ENCODE measurements around the gene ZNF560.

DNA sequence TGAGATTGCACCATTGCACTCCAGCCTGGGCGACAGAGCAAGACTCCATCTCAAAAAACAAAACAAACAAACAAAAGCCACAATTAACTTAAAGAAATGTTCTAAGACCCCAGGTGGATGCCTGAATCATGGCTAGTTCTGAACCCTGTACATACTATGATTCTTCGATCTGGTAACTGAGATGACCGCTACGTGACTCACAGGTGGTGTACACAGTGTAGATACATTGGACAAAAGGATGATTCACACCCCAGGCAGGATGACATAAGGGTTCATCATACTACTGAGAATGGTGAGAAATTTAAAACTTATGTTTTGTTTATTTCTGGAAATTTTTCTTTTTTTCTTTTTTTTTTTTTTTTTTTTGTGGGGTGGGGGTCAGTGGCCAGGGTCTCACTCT is 33.5 kb upstream of the ZNF560 start:
- no peak for TF ChIP-seq TAF1 (IDR thresholded peaks at IDR 0.05; ENCODE audit: borderline replicate concordance, insufficient read depth, low read length)
- TF ChIP-seq POLR2AphosphoS5 (IDR thresholded peaks at IDR 0.05; ENCODE audit: low read depth, low read length) = no peak
- TF ChIP-seq FOXP2 (optimal IDR thresholded peaks at IDR 0.05; ENCODE audit: borderline replicate concordance, extremely low read depth, extremely low read length, insufficient read depth) = no peak
- TF ChIP-seq REST (IDR thresholded peaks at IDR 0.05; ENCODE audit: insufficient read depth in 1 of 2, low read depth in 2 of 2, low read length in 2 of 2) = no peak
